HUES48 (cell line): Measurements from ENCODE around the gene FAM184A.

Source experiments
- H3K27ac ChIP-seq: one replicate; pipeline ENCODE4 v1.7.0; 2013; ENCODE audit warnings: low read depth, low read length, inconsistent platforms
- H3K27me3 ChIP-seq: 2 replicates; pipeline ENCODE4 v1.6.1; 2013; ENCODE audit warnings: mild to moderate bottlenecking, low read length; ENCODE audit not compliant: control insufficient read depth, insufficient read depth
- H3K36me3 ChIP-seq: 2 replicates; pipeline ENCODE4 v1.6.1; 2013; ENCODE audit warnings: low read length; ENCODE audit not compliant: control insufficient read depth, insufficient read depth
- H3K4me1 ChIP-seq: 2 replicates; pipeline ENCODE4 v1.6.1; 2013; ENCODE audit warnings: mild to moderate bottlenecking, low read length; ENCODE audit not compliant: control insufficient read depth, insufficient read depth
- H3K4me3 ChIP-seq: 2 replicates; pipeline ENCODE4 v1.5.1; 2013; ENCODE audit warnings: mild to moderate bottlenecking, low read depth, low read length
- H3K9ac ChIP-seq: 2 replicates; pipeline ENCODE4 v1.6.1; 2013; ENCODE audit warnings: mild to moderate bottlenecking, low read depth, low read length, moderate library complexity
- H3K9me3 ChIP-seq: 2 replicates; pipeline ENCODE4 v1.6.1; 2013; ENCODE audit warnings: low read length; ENCODE audit not compliant: control insufficient read depth, insufficient read depth

Gene FAM184A

GRCh38 chr6:119096721-119097565 lies 18.5 kb upstream of the FAM184A start:
- no peaks in the 10 kb centered on the region for H3K9me3 ChIP-seq
- H3K36me3 ChIP-seq: no peaks in the 10 kb centered on the region
- H3K27ac ChIP-seq: no peak overlapping the region
- H3K4me3 ChIP-seq: no peak overlapping the region
- no peaks in the 10 kb centered on the region for H3K4me1 ChIP-seq
- H3K27me3 ChIP-seq: no peaks in the 10 kb centered on the region
- H3K9ac ChIP-seq: no peak overlapping the region

GRCh38 chr6:119090256-119090655 lies 11.8 kb upstream of the FAM184A start:
- H3K27me3 ChIP-seq: no peaks in the 10 kb centered on the region

GRCh38 chr6:119084784-119085183 lies 6.3 kb upstream of the FAM184A start:
- H3K27me3 ChIP-seq: peaks cover 6% of the 10 kb centered on the region
- peaks cover 27% of the 10 kb centered on the region for H3K9me3 ChIP-seq
- H3K9ac ChIP-seq: no peak overlapping the region
- no peaks in the 10 kb centered on the region for H3K36me3 ChIP-seq
- no peak overlapping the region for H3K4me3 ChIP-seq
- no peak overlapping the region for H3K27ac ChIP-seq
- H3K4me1 ChIP-seq: no peaks in the 10 kb centered on the region

More at GRCh38 chr6:119090256-119090655, 11.8 kb upstream of the FAM184A start:
- H3K9me3 ChIP-seq: no peaks in the 10 kb centered on the region
- H3K36me3 ChIP-seq: no peaks in the 10 kb centered on the region
- no peaks in the 10 kb centered on the region for H3K4me1 ChIP-seq
- no peak overlapping the region for H3K9ac ChIP-seq
- no peak overlapping the region for H3K4me3 ChIP-seq
- H3K27ac ChIP-seq: no peak overlapping the region

- Histone ChIP-seq H3K4me1 (no peaks in the 10 kb centered on the region; the same call in 1 of the 2 replicates), H3K4me3 (no peak overlapping the region)
These were observed 4.5 kb upstream of the FAM184A start for GRCh38 chr6:119083007-119083406.

GRCh38 chr6:119079283-119079809 lies 882 bp upstream of the FAM184A start:
- peak overlapping the region; percentile 40 for H3K27ac ChIP-seq
- H3K9ac ChIP-seq: no peak overlapping the region
- H3K4me3 ChIP-seq: peak overlapping the region; percentile 69
- no peaks in the 10 kb centered on the region for H3K36me3 ChIP-seq
- H3K9me3 ChIP-seq: peaks cover 20% of the 10 kb centered on the region; the same call in 1 of the 2 replicates
- H3K4me1 ChIP-seq: peaks cover 6% of the 10 kb centered on the region; the same call in 1 of the 2 replicates
- peaks cover 31% of the 10 kb centered on the region for H3K27me3 ChIP-seq

More at GRCh38 chr6:119083007-119083406, 4.5 kb upstream of the FAM184A start:
- H3K27me3 ChIP-seq: peaks cover 20% of the 10 kb centered on the region
- H3K9me3 ChIP-seq: peaks cover 27% of the 10 kb centered on the region
- no peak overlapping the region for H3K9ac ChIP-seq
- H3K27ac ChIP-seq: no peak overlapping the region
- H3K36me3 ChIP-seq: no peaks in the 10 kb centered on the region

GRCh38 chr6:119077643-119078375 lies 655 bp downstream of the FAM184A start:
- Histone ChIP-seq H3K9ac (peak overlapping the region; percentile 61; the same call in 1 of the 2 replicates), H3K9me3 (peaks cover 7% of the 10 kb centered on the region; the same call in 1 of the 2 replicates), H3K4me3 (peak overlapping the region; percentile 69), H3K36me3 (no peaks in the 10 kb centered on the region), H3K4me1 (peaks cover 6% of the 10 kb centered on the region; the same call in 1 of the 2 replicates), H3K27ac (no peak overlapping the region), H3K27me3 (peaks cover 31% of the 10 kb centered on the region)

- no peak overlapping the region for H3K9ac ChIP-seq
- peaks cover 6% of the 10 kb centered on the region; the same call in 1 of the 2 replicates for H3K4me1 ChIP-seq
- H3K27ac ChIP-seq: no peak overlapping the region
- H3K9me3 ChIP-seq: peaks cover 3% of the 10 kb centered on the region; the same call in 1 of the 2 replicates
- H3K36me3 ChIP-seq: no peaks in the 10 kb centered on the region
- H3K4me3 ChIP-seq: peak overlapping the region; percentile 69
- peaks cover 31% of the 10 kb centered on the region for H3K27me3 ChIP-seq
These were observed 1.1 kb downstream of the FAM184A start for GRCh38 chr6:119077391-119077642.

GRCh38 chr6:119076576-119077390 lies 1.7 kb downstream of the FAM184A start:
- Histone ChIP-seq H3K9ac (no peak overlapping the region), H3K4me3 (peak overlapping the region; percentile 69; the same call in 1 of the 2 replicates), H3K27ac (no peak overlapping the region), H3K36me3 (no peaks in the 10 kb centered on the region), H3K27me3 (peaks cover 31% of the 10 kb centered on the region), H3K4me1 (peaks cover 6% of the 10 kb centered on the region; the same call in 1 of the 2 replicates), H3K9me3 (peaks cover 3% of the 10 kb centered on the region; the same call in 1 of the 2 replicates)

- H3K4me1 ChIP-seq: peaks cover 6% of the 10 kb centered on the region; the same call in 1 of the 2 replicates
- no peak overlapping the region for H3K27ac ChIP-seq
- peaks cover 31% of the 10 kb centered on the region for H3K27me3 ChIP-seq
- peaks cover 3% of the 10 kb centered on the region; the same call in 1 of the 2 replicates for H3K9me3 ChIP-seq
- H3K9ac ChIP-seq: no peak overlapping the region
- no peaks in the 10 kb centered on the region for H3K36me3 ChIP-seq
- no peak overlapping the region for H3K4me3 ChIP-seq
These were observed 2.3 kb downstream of the FAM184A start for GRCh38 chr6:119076173-119076572.

- no peak overlapping the region for H3K4me3 ChIP-seq
- H3K9ac ChIP-seq: no peak overlapping the region
- H3K9me3 ChIP-seq: no peaks in the 10 kb centered on the region
- H3K4me1 ChIP-seq: peaks cover 6% of the 10 kb centered on the region; the same call in 1 of the 2 replicates
- H3K36me3 ChIP-seq: no peaks in the 10 kb centered on the region
- H3K27ac ChIP-seq: no peak overlapping the region
- peaks cover 31% of the 10 kb centered on the region for H3K27me3 ChIP-seq
These were observed 3.1 kb downstream of the FAM184A start for GRCh38 chr6:119075200-119075981.
